Prostate gland (tissue), 2 donors: Measurements from ENCODE around the gene STOML3. TPM values are rescaled to one million over a fixed set of nuclear protein-coding genes. Genes with fewer than 3 reads are reported as not detected.
A peak's percentile ranks its signal among the peaks of the same experiment; 100 is the strongest.

ENCODE experiments used
- DNase-seq: peaks from one replicate; pipeline ENCODE4 v3.0.0-alpha.2; 2019; ENCODE audit warnings: low spot score
- H3K27ac ChIP-seq, 2 donors: fragments of 200-600 bp; sonication (generic); 2 replicates each; pipeline ENCODE4 v1.5.1; 2017 to 2019
- H3K27me3 ChIP-seq: fragments of 200-600 bp; sonication (generic); replicated peaks from 2 replicates; pipeline ENCODE4 v1.5.1; 2019; ENCODE audit not compliant: insufficient read depth
- H3K36me3 ChIP-seq, 2 donors: fragments of 200-600 bp; sonication (generic); 1 replicate in 1 of 2; 2 replicates in 1 of 2; pipeline versions ENCODE4 v1.5.1 to v1.8.1; 2017 to 2019
- H3K4me1 ChIP-seq: fragments of 200-600 bp; sonication (generic); replicated peaks from 2 replicates; pipeline ENCODE4 v1.5.1; 2019
- H3K4me3 ChIP-seq, 2 donors: fragments of 200-600 bp; sonication (generic); 2 replicates each; pipeline ENCODE4 v1.5.1; 2017 to 2019
- H3K9me3 ChIP-seq: fragments of 200-600 bp; sonication (generic); 2 replicates; pipeline ENCODE4 v1.5.1; 2017
- CTCF ChIP-seq, 4 experiments: fragments of 200-600 bp in 2 of 4; fragments of 450-650 bp in 2 of 4; sonication (generic) in 2 of 4; IDR thresholded peaks; 1 replicate in 3 of 4; 2 replicates in 1 of 4; pipeline ENCODE4 v1.5.1; 2016 to 2019; ENCODE audit warnings: antibody characterized with exemption in 4 of 4, mild to moderate bottlenecking in 2 of 4, moderate library complexity in 2 of 4
- POLR2A ChIP-seq: fragments of 450-650 bp; IDR thresholded peaks from one replicate; pipeline ENCODE4 v1.6.1; 2016; ENCODE audit warnings: antibody characterized with exemption, mild to moderate bottlenecking
- POLR2AphosphoS5 ChIP-seq: sonication (generic); formaldehyde crosslinking; IDR thresholded peaks from one replicate; pipeline ENCODE4 v1.6.1; 2017; ENCODE audit warnings: antibody characterized with exemption
- WGBS: methylation state at CpG from one replicate; pipeline ENCODE4 v1.1.5; 2018; 5-methylcytosine and 5-hydroxymethylcytosine counted together
- intact Hi-C: fragments of 100-400 bp; cut with DNase I; formaldehyde crosslinking; loops from one replicate; pipeline ENCODE4 v1.14.2; 2022
- total RNA-seq, 2 donors: library from RNA; depleted of rRNA; stranded (reverse); fragments of >200 nt; gene quantifications; one replicate each; pipeline ENCODE4 v1.1.0, GENCODE V29; 2016

STOML3 gene
- total RNA-seq, 2 donors from 2014 or later, result not detected

GRCh38 chr13:39032150-39032549 is 41.5 kb upstream of the STOML3 start:
- Histone ChIP-seq H3K4me3 (no peak overlapping the region), H3K36me3 (no peaks in the 10 kb centered on the region), H3K9me3 (no peaks in the 10 kb centered on the region), H3K4me1 (no peaks in the 10 kb centered on the region), H3K27me3 (no peaks in the 10 kb centered on the region), H3K27ac (no peak overlapping the region)
- TF ChIP-seq POLR2A, result no peak
- TF ChIP-seq CTCF (IDR thresholded peaks at IDR 0.05), result no peak
- TF ChIP-seq POLR2AphosphoS5, result no peak
- no peak for DNase-seq
- intact Hi-C loops, result no loop called here
- 100% methylated on average over 1 of the region's 1 CpG for WGBS

- Histone ChIP-seq H3K4me1 (no peaks in the 10 kb centered on the region), H3K27ac (peak overlapping the region in 1 of 2 donors; percentile 27), H3K36me3 (no peaks in the 10 kb centered on the region), H3K9me3 (no peaks in the 10 kb centered on the region), H3K4me3 (no peak overlapping the region), H3K27me3 (no peaks in the 10 kb centered on the region)
- intact Hi-C loops, result no loop called here
- TF ChIP-seq POLR2AphosphoS5, result peak; percentile 80
- TF ChIP-seq POLR2A, result no peak
- peak; percentile 74 for DNase-seq
- WGBS, result 26% methylated on average over 2 of the region's 2 CpGs
Measured at GRCh38 chr13:39025433-39025839, 34.8 kb upstream of the STOML3 start.

- Histone ChIP-seq H3K27ac (peak overlapping the region; percentile 10 to 17), H3K9me3 (no peaks in the 10 kb centered on the region), H3K36me3 (no peaks in the 10 kb centered on the region), H3K4me3 (no peak overlapping the region), H3K27me3 (no peaks in the 10 kb centered on the region), H3K4me1 (no peaks in the 10 kb centered on the region)
- intact Hi-C loops, result no loop called here
- peak; percentile 56 for TF ChIP-seq POLR2AphosphoS5
- no peak for TF ChIP-seq POLR2A
- DNase-seq, result peak; percentile 76
Measured at GRCh38 chr13:39023761-39024160, 33.1 kb upstream of the STOML3 start.

GRCh38 chr13:39023316-39023715 is 32.7 kb upstream of the STOML3 start:
- Histone ChIP-seq H3K36me3 (no peaks in the 10 kb centered on the region), H3K4me3 (no peak overlapping the region), H3K27ac (peak overlapping the region; percentile 10 to 17), H3K27me3 (no peaks in the 10 kb centered on the region), H3K9me3 (no peaks in the 10 kb centered on the region), H3K4me1 (no peaks in the 10 kb centered on the region)
- intact Hi-C loops, result no loop called here
- TF ChIP-seq POLR2AphosphoS5, result no peak
- no peak for TF ChIP-seq POLR2A
- TF ChIP-seq CTCF (IDR thresholded peaks at IDR 0.05), result no peak
- 37% methylated on average over 2 of the region's 2 CpGs for WGBS
- DNase-seq, result no peak

GRCh38 chr13:39020853-39021462 is 30.3 kb upstream of the STOML3 start:
- DNase-seq, result no peak
- no peaks in the 10 kb centered on the region for H3K9me3 ChIP-seq
- no peaks in the 10 kb centered on the region for H3K27me3 ChIP-seq
- no peak overlapping the region for H3K4me3 ChIP-seq
- H3K4me1 ChIP-seq, result no peaks in the 10 kb centered on the region
- intact Hi-C loops, result no loop called here
- no peak for TF ChIP-seq POLR2AphosphoS5
- TF ChIP-seq POLR2A, result no peak
- TF ChIP-seq CTCF (IDR thresholded peaks at IDR 0.05), result no peak
- no peaks in the 10 kb centered on the region for H3K36me3 ChIP-seq
- whole genome bisulfite sequencing, result 69% methylated on average over 4 of the region's 4 CpGs
- H3K27ac ChIP-seq, result no peak overlapping the region

GRCh38 chr13:39016787-39017186 is 26.2 kb upstream of the STOML3 start:
- intact Hi-C loops, result no loop called here
- Histone ChIP-seq H3K4me3 (no peak overlapping the region), H3K4me1 (no peaks in the 10 kb centered on the region), H3K27me3 (no peaks in the 10 kb centered on the region), H3K9me3 (no peaks in the 10 kb centered on the region), H3K36me3 (peaks cover 0 to 10% of the 10 kb centered on the region in 2 donors), H3K27ac (no peak overlapping the region)
- TF ChIP-seq POLR2AphosphoS5 (no peak), CTCF (IDR thresholded peaks at IDR 0.05) (peak in 3 of 4 experiments; percentile 15 to 38 (median 15)), POLR2A (no peak)
- WGBS, result 7% methylated on average over 2 of the region's 2 CpGs
- DNase-seq, result no peak
